SK-N-SH treated with all-trans-retinoic acid at 6 μM for 48 hours (cell line): ENCODE data around the gene AP2A2.

ENCODE experiments used
- ARNTL ChIP-seq: fragments of 450-650 bp; formaldehyde crosslinking; IDR thresholded peaks from 2 replicates; pipeline ENCODE4 v1.5.0; 2020; ENCODE audit warnings: low read depth, mild to moderate bottlenecking, moderate library complexity, borderline replicate concordance
- GLIS3 ChIP-seq: fragments of 250-450 bp; sonication (Bioruptor Pico); IDR thresholded peaks from 2 replicates; pipeline ENCODE4 v1.5.0; 2020; ENCODE audit warnings: mild to moderate bottlenecking, moderate library complexity
- ISL1 ChIP-seq: fragments of 250-450 bp; sonication (Bioruptor Pico); IDR thresholded peaks from 2 replicates; pipeline ENCODE4 v2.1.2; 2022; ENCODE audit warnings: mild to moderate bottlenecking, moderate library complexity
- RARB ChIP-seq: fragments of 250-450 bp; sonication (Bioruptor Pico); IDR thresholded peaks from 2 replicates; pipeline ENCODE4 v1.8.0; 2021; ENCODE audit warnings: mild to moderate bottlenecking, moderate library complexity
- SNAI2 ChIP-seq: fragments of 250-450 bp; sonication (Bioruptor Pico); IDR thresholded peaks from 2 replicates; pipeline ENCODE4 v1.5.0; 2020; ENCODE audit warnings: mild to moderate bottlenecking, moderate library complexity
- TOX ChIP-seq: fragments of 250-450 bp; sonication (Bioruptor Pico); IDR thresholded peaks from 2 replicates; pipeline ENCODE4 v1.8.0; 2021; ENCODE audit warnings: mild to moderate bottlenecking, moderate library complexity, borderline replicate concordance
- ZFP3 ChIP-seq: fragments of 250-450 bp; sonication (Bioruptor Pico); IDR thresholded peaks from 2 replicates; pipeline ENCODE4 v1.5.0; 2020; ENCODE audit warnings: mild to moderate bottlenecking, moderate library complexity
- ZFP30 ChIP-seq: fragments of 450-650 bp; formaldehyde crosslinking; IDR thresholded peaks from 2 replicates; pipeline ENCODE4 v1.5.0; 2022; ENCODE audit warnings: mild to moderate bottlenecking, moderate library complexity
- ZNF70 ChIP-seq: fragments of 450-650 bp; formaldehyde crosslinking; IDR thresholded peaks from 2 replicates; pipeline ENCODE4 v1.5.0; 2020; ENCODE audit warnings: mild to moderate bottlenecking, moderate library complexity
- TF ChIP-seq, protein P1 (sequence below): fragments of 250-450 bp; sonication (Bioruptor Pico); IDR thresholded peaks from 2 replicates; pipeline ENCODE4 v1.5.0; 2020; ENCODE audit warnings: mild to moderate bottlenecking, moderate library complexity
- TF ChIP-seq, protein P2 (sequence below): fragments of 250-450 bp; sonication (Bioruptor Pico); IDR thresholded peaks from 2 replicates; pipeline ENCODE4 v1.8.0; 2020; ENCODE audit warnings: mild to moderate bottlenecking, moderate library complexity, borderline replicate concordance
- TF ChIP-seq, protein P3 (sequence below): fragments of 250-450 bp; sonication (Bioruptor Pico); IDR thresholded peaks from 2 replicates; pipeline ENCODE4 v1.5.1; 2020; ENCODE audit warnings: low read depth, mild to moderate bottlenecking, moderate library complexity
- TF ChIP-seq, protein P4 (sequence below): fragments of 250-450 bp; sonication (Bioruptor Pico); IDR thresholded peaks from 2 replicates; pipeline ENCODE4 v1.8.0; 2021; ENCODE audit warnings: low read depth, mild to moderate bottlenecking, moderate library complexity, borderline replicate concordance

DNA sequence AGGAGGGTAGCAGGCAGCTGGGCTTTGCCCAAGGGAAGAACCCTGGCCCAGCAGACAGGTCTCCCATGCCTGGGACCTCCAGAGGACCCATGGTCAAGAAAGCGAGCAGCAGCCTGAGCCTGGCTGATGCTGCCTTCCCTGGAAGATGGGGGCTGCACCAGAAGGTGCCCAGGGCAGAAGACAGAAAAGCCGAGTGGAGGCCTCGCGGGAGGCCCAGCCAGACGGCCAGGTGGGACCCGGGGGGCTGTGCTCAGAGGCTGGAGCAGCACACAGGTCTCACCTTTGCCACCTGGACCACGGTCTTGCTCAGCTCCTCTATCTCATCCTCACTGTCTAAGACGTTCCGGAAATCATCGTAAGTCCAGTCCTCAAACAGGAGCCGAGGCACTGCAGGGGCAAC is 25.9 kb upstream of the AP2A2 start:
- TF ChIP-seq, protein P1, sequence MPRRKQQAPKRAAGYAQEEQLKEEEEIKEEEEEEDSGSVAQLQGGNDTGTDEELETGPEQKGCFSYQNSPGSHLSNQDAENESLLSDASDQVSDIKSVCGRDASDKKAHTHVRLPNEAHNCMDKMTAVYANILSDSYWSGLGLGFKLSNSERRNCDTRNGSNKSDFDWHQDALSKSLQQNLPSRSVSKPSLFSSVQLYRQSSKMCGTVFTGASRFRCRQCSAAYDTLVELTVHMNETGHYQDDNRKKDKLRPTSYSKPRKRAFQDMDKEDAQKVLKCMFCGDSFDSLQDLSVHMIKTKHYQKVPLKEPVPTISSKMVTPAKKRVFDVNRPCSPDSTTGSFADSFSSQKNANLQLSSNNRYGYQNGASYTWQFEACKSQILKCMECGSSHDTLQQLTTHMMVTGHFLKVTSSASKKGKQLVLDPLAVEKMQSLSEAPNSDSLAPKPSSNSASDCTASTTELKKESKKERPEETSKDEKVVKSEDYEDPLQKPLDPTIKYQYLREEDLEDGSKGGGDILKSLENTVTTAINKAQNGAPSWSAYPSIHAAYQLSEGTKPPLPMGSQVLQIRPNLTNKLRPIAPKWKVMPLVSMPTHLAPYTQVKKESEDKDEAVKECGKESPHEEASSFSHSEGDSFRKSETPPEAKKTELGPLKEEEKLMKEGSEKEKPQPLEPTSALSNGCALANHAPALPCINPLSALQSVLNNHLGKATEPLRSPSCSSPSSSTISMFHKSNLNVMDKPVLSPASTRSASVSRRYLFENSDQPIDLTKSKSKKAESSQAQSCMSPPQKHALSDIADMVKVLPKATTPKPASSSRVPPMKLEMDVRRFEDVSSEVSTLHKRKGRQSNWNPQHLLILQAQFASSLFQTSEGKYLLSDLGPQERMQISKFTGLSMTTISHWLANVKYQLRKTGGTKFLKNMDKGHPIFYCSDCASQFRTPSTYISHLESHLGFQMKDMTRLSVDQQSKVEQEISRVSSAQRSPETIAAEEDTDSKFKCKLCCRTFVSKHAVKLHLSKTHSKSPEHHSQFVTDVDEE = no peak
- TF ChIP-seq ISL1 (CRISPR knock-in tag) = no peak
- TF ChIP-seq ZNF70 = no peak
- no peak for TF ChIP-seq TOX
- no peak for TF ChIP-seq GLIS3 (CRISPR knock-in tag)
- TF ChIP-seq ZFP3 = no peak
- TF ChIP-seq, protein P2, sequence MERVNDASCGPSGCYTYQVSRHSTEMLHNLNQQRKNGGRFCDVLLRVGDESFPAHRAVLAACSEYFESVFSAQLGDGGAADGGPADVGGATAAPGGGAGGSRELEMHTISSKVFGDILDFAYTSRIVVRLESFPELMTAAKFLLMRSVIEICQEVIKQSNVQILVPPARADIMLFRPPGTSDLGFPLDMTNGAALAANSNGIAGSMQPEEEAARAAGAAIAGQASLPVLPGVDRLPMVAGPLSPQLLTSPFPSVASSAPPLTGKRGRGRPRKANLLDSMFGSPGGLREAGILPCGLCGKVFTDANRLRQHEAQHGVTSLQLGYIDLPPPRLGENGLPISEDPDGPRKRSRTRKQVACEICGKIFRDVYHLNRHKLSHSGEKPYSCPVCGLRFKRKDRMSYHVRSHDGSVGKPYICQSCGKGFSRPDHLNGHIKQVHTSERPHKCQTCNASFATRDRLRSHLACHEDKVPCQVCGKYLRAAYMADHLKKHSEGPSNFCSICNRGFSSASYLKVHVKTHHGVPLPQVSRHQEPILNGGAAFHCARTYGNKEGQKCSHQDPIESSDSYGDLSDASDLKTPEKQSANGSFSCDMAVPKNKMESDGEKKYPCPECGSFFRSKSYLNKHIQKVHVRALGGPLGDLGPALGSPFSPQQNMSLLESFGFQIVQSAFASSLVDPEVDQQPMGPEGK (CRISPR knock-in tag) = no peak
- no peak for TF ChIP-seq ZFP30 (CRISPR knock-in tag)
- TF ChIP-seq, protein P3, sequence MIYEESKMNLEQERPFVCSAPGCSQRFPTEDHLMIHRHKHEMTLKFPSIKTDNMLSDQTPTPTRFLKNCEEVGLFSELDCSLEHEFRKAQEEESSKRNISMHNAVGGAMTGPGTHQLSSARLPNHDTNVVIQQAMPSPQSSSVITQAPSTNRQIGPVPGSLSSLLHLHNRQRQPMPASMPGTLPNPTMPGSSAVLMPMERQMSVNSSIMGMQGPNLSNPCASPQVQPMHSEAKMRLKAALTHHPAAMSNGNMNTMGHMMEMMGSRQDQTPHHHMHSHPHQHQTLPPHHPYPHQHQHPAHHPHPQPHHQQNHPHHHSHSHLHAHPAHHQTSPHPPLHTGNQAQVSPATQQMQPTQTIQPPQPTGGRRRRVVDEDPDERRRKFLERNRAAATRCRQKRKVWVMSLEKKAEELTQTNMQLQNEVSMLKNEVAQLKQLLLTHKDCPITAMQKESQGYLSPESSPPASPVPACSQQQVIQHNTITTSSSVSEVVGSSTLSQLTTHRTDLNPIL (CRISPR knock-in tag) = no peak
- no peak for TF ChIP-seq SNAI2 (CRISPR knock-in tag)
- TF ChIP-seq RARB (CRISPR knock-in tag) = no peak
- no peak for TF ChIP-seq ARNTL (CRISPR knock-in tag)
- TF ChIP-seq, protein P4, sequence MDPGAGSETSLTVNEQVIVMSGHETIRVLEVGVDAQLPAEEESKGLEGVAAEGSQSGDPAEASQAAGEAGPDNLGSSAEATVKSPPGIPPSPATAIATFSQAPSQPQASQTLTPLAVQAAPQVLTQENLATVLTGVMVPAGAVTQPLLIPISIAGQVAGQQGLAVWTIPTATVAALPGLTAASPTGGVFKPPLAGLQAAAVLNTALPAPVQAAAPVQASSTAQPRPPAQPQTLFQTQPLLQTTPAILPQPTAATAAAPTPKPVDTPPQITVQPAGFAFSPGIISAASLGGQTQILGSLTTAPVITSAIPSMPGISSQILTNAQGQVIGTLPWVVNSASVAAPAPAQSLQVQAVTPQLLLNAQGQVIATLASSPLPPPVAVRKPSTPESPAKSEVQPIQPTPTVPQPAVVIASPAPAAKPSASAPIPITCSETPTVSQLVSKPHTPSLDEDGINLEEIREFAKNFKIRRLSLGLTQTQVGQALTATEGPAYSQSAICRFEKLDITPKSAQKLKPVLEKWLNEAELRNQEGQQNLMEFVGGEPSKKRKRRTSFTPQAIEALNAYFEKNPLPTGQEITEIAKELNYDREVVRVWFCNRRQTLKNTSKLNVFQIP (CRISPR knock-in tag) = no peak
